Muscle of leg (tissue), 11 donors: ENCODE data around the gene DNTTIP2. TPM values are rescaled to one million over a fixed set of nuclear protein-coding genes. Genes with fewer than 3 reads are reported as not detected.
"Not testable (repeated sequence)": the region's sequence is repeated elsewhere in the genome, so short reads cannot be mapped to it uniquely, and the experiment has no call there.

Experiments used
- DNase-seq: peaks from one replicate; pipeline ENCODE4 v3.0.0; 2013
- H3K27ac ChIP-seq: one replicate; pipeline ENCODE4 v1.5.1; 2013; ENCODE audit warnings: mild to moderate bottlenecking, low read length, control low read depth
- H3K27me3 ChIP-seq: one replicate; pipeline ENCODE4 v1.6.1; 2013; ENCODE audit warnings: low read length; ENCODE audit not compliant: control insufficient read depth, insufficient read depth
- H3K36me3 ChIP-seq: one replicate; pipeline ENCODE4 v1.6.1; 2013; ENCODE audit warnings: low read length; ENCODE audit not compliant: control insufficient read depth, insufficient read depth
- H3K4me1 ChIP-seq: one replicate; pipeline ENCODE4 v1.6.1; 2013; ENCODE audit warnings: low read length; ENCODE audit not compliant: control insufficient read depth, insufficient read depth
- H3K4me3 ChIP-seq: one replicate; pipeline ENCODE4 v1.5.1; 2013; ENCODE audit warnings: low read length, control low read depth
- H3K9me3 ChIP-seq: replicated peaks from 2 replicates; pipeline ENCODE4 v1.6.1; 2013; ENCODE audit warnings: low read depth, low read length; ENCODE audit not compliant: control insufficient read depth
- WGBS: methylation state at CpG from one replicate; pipeline ENCODE4 v1.1.5; 2013; ENCODE audit warnings: missing lambda C conversion rate; ENCODE audit not compliant: insufficient coverage; 5-methylcytosine and 5-hydroxymethylcytosine counted together
- polyA plus RNA-seq, 8 donors: library from polyadenylated mRNA; unstranded; fragments of 120-200 nt; gene quantifications; one replicate each; pipeline versions ENCODE4 v1.2.1 to v1.2.3, GENCODE V29; 2013; ENCODE audit warnings: inconsistent platforms in 1 of 8, low replicate concordance in 1 of 8; ENCODE audit not compliant: insufficient read length in 8 of 8, insufficient read depth in 1 of 8
- total RNA-seq: library from RNA; stranded (reverse); fragments of 120-200 nt; gene quantifications from one replicate; pipeline ENCODE4 v1.2.4, GENCODE V29; 2013

The DNTTIP2 gene
- total and polyA plus RNA-seq, 9 donors: 35.6 to 49.8 (median 43.8) TPM

GRCh38 chr1:93844262-93845045, 34.6 kb downstream of the DNTTIP2 start:
- H3K27ac ChIP-seq: peak overlapping the region; percentile 49
- peak; percentile 89 for DNase-seq
- H3K4me1 ChIP-seq: peaks cover 13% of the 10 kb centered on the region
- H3K9me3 ChIP-seq: no peaks in the 10 kb centered on the region
- 100% methylated on average over 1 of the region's 8 CpGs for WGBS
- H3K27me3 ChIP-seq: no peaks in the 10 kb centered on the region
- no peaks in the 10 kb centered on the region for H3K36me3 ChIP-seq
- no peak overlapping the region for H3K4me3 ChIP-seq

GRCh38 chr1:93842750-93843500, 36.1 kb downstream of the DNTTIP2 start:
- 75% methylated on average over 3 of the region's 5 CpGs for WGBS
- Histone ChIP-seq H3K27me3 (no peaks in the 10 kb centered on the region), H3K27ac (no peak overlapping the region), H3K36me3 (no peaks in the 10 kb centered on the region), H3K4me3 (no peak overlapping the region), H3K4me1 (peaks cover 11% of the 10 kb centered on the region), H3K9me3 (no peaks in the 10 kb centered on the region)
- no peak for DNase-seq

DNA sequence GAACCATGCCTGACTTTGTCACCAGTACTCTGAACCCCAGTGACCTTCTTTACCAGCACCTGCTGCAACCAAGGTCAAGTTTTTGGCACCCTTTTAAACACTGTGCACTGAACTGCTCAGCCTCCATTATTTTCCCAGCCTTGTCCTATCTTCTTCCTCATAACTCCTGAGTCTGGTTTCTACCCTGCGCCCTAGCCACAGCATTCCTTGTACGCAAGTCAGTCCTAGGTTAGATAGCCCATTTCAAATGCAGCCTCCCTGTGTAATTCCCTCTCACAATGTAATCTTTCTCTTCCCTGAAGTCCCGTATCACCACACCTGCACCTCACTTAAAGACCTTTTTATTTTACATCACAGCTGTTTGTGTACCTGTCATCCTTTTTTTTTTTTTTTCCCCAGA, 37.2 kb downstream of the DNTTIP2 start:
- Histone ChIP-seq H3K36me3 (no peaks in the 10 kb centered on the region), H3K27me3 (no peaks in the 10 kb centered on the region), H3K4me3 (no peak overlapping the region), H3K27ac (no peak overlapping the region), H3K4me1 (peaks cover 10% of the 10 kb centered on the region), H3K9me3 (no peaks in the 10 kb centered on the region)
- WGBS: 95% methylated on average over 3 of the region's 3 CpGs
- DNase-seq: no peak

DNA sequence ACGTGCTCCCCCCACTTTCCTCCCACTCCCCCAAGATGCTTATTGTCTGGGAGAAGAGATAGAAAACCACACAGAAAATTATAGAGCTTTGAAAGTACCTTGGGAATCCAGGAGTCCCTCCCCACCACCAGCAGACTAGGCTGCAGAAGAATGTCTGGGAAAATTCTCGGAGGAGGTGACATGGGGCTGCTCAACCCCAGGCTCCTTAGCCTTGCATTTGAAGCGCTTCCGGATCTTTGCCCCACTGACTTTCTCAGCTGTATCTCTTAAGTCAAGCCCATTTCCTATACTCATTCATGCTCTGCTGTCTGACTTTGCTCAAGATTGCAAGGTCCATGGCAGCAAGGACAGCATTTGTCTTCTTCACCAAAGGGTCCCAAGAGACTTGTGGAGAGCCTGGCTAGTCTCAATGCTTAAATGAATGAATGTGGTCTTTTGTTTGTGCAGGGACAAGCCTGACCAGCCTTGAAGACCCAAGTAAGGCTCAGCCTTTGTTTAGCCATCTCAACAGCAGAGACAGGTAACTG, 38.0 kb downstream of the DNTTIP2 start:
- no peak for DNase-seq
- no peaks in the 10 kb centered on the region for H3K9me3 ChIP-seq
- H3K36me3 ChIP-seq: no peaks in the 10 kb centered on the region
- H3K4me3 ChIP-seq: no peak overlapping the region
- no peak overlapping the region for H3K27ac ChIP-seq
- 83% methylated on average over 3 of the region's 4 CpGs for WGBS
- no peaks in the 10 kb centered on the region for H3K27me3 ChIP-seq
- peaks cover 9% of the 10 kb centered on the region for H3K4me1 ChIP-seq

GRCh38 chr1:93839753-93840152, 39.3 kb downstream of the DNTTIP2 start:
- no peaks in the 10 kb centered on the region for H3K9me3 ChIP-seq
- 90% methylated on average over 2 of the region's 2 CpGs for WGBS
- H3K27ac ChIP-seq: no peak overlapping the region
- no peak for DNase-seq
- H3K27me3 ChIP-seq: no peaks in the 10 kb centered on the region
- no peak overlapping the region for H3K4me3 ChIP-seq
- H3K36me3 ChIP-seq: no peaks in the 10 kb centered on the region
- no peaks in the 10 kb centered on the region for H3K4me1 ChIP-seq

DNA sequence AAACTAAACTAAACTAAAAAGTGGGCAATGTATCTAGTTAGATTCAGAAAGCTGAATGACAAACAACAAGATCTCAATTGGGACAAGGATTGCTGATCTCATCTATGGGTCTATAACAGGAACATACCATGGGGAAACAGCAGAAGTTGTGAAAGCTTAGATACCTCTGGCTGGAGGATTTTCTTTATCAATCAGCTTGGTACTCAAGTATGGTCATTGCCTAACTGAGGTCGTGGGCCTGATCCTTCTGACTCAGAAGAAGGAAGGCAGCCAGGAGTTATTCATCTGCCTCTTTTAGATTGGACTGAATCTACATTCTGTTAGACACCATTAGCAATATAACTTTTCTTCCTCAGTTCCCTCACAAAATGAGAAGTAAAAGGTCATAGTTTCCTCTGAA, 39.7 kb downstream of the DNTTIP2 start:
- no peak overlapping the region for H3K27ac ChIP-seq
- no peaks in the 10 kb centered on the region for H3K4me1 ChIP-seq
- no peaks in the 10 kb centered on the region for H3K9me3 ChIP-seq
- DNase-seq: no peak
- no peak overlapping the region for H3K4me3 ChIP-seq
- no peaks in the 10 kb centered on the region for H3K36me3 ChIP-seq
- H3K27me3 ChIP-seq: no peaks in the 10 kb centered on the region
- WGBS: no CpG with 5 or more reads among the region's 1 CpG

DNA sequence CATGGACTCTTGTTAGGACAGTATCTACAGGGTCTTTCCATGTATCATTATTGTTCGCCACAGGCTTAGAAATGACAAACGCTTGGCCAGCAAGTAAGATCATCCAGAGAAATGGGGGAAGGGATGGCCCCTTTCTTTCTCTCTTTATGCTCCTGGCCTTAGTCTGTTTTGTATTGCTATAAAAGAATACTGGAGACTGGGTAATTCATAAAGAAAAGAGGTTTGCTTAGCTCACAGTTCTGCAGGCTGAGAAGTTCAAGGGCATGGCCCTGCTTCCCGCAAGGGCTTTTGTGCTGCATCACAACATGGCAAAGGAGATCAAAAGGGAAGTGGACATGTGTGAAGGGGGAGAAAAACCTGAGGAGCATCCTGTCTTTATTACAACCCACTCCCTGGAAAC, 41.0 kb downstream of the DNTTIP2 start:
- no peaks in the 10 kb centered on the region for H3K36me3 ChIP-seq
- DNase-seq: no peak
- H3K4me3 ChIP-seq: no peak overlapping the region
- H3K9me3 ChIP-seq: peaks cover 7% of the 10 kb centered on the region
- H3K27ac ChIP-seq: no peak overlapping the region
- H3K27me3 ChIP-seq: no peaks in the 10 kb centered on the region
- no peaks in the 10 kb centered on the region for H3K4me1 ChIP-seq
- WGBS: no CpG with 5 or more reads among the region's 3 CpGs

GRCh38 chr1:93833293-93833692, 45.7 kb downstream of the DNTTIP2 start:
- not testable (repeated sequence) for DNase-seq, H3K27me3 ChIP-seq, H3K27ac ChIP-seq, H3K4me1 ChIP-seq, H3K36me3 ChIP-seq, H3K4me3 ChIP-seq
- peaks cover 12% of the 10 kb centered on the region for H3K9me3 ChIP-seq
- WGBS: 90% methylated on average over 2 of the region's 3 CpGs

DNA sequence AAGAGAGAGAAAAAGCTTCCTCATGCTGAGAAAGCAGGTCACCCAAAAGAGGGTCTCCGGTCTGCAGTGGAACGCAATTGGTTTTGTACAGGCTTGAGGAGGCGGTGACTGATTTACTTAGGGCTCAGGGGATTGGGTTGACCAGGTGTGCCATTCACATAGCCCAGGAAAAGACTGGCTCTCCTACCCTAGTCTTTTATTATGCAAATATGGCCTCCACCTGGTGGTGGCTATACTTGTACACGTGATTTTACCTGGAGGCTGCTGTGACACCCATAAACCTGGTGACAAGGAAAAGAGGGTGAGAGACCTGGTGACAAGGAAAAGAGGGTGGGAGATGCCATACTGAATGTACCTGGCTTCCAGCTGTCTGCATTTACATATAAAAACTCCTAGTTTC, 49.9 kb downstream of the DNTTIP2 start:
- Histone ChIP-seq H3K4me1 (peaks cover 9% of the 10 kb centered on the region), H3K27ac (no peak overlapping the region), H3K27me3 (no peaks in the 10 kb centered on the region), H3K36me3 (no peaks in the 10 kb centered on the region), H3K9me3 (peaks cover 12% of the 10 kb centered on the region), H3K4me3 (no peak overlapping the region)
- DNase-seq: no peak
- no CpG with 5 or more reads among the region's 4 CpGs for WGBS

- Histone ChIP-seq H3K36me3 (no peaks in the 10 kb centered on the region), H3K27me3 (no peaks in the 10 kb centered on the region), H3K9me3 (peaks cover 9% of the 10 kb centered on the region), H3K4me3 (no peak overlapping the region), H3K27ac (no peak overlapping the region), H3K4me1 (peaks cover 9% of the 10 kb centered on the region)
- no peak for DNase-seq
- WGBS: 63% methylated on average over 1 of the region's 1 CpG
Observed at GRCh38 chr1:93828367-93828755, 50.6 kb downstream of the DNTTIP2 start.
